ENCODE measurements around the gene IGF1. TPM values are rescaled to one million over a fixed set of nuclear protein-coding genes. Genes with fewer than 3 reads are reported as not detected.

The IGF1 gene
- total and polyA plus RNA-seq, 12 donors = 1.7 to 28.4 (median 16.5) TPM

GRCh38 chr12:102425109-102426039 lies 55.0 kb downstream of the IGF1 start:
- H3K36me3 ChIP-seq (replicated peaks in 1 of 2) = no peaks in the 10 kb centered on the region
- TF ChIP-seq CTCF (IDR thresholded peaks at IDR 0.05) = no peak
- TF ChIP-seq POLR2A (IDR thresholded peaks at IDR 0.05) = no peak
- no peaks in the 10 kb centered on the region for H3K27me3 ChIP-seq
- H3K27ac ChIP-seq = no peak overlapping the region
- no peak overlapping the region for H3K4me3 ChIP-seq
- DNase-seq = no peak
- WGBS, 4 donors = 44 to 54% (median 52%) methylated on average over 5 of the region's 5 CpGs
- H3K4me1 ChIP-seq (replicated peaks in 1 of 2) = no peaks in the 10 kb centered on the region
- intact Hi-C loops (cut with DNase I) = no loop called here
- no peaks in the 10 kb centered on the region for H3K9me3 ChIP-seq (replicated peaks in 1 of 3)

- Histone ChIP-seq H3K9me3 (replicated peaks in 1 of 3) (no peaks in the 10 kb centered on the region), H3K27me3 (no peaks in the 10 kb centered on the region), H3K36me3 (replicated peaks in 1 of 2) (no peaks in the 10 kb centered on the region), H3K4me1 (replicated peaks in 1 of 2) (no peaks in the 10 kb centered on the region), H3K27ac (no peak overlapping the region), H3K4me3 (no peak overlapping the region)
- TF ChIP-seq POLR2A (IDR thresholded peaks at IDR 0.05) (no peak), CTCF (IDR thresholded peaks at IDR 0.05) (no peak)
- intact Hi-C loops (cut with DNase I) = no loop called here
- no peak for DNase-seq
- 62 to 74% (median 70%) methylated on average over 3 of the region's 3 CpGs for WGBS, 4 donors
Observed at GRCh38 chr12:102423462-102423861, 56.9 kb downstream of the IGF1 start.

- Histone ChIP-seq H3K27me3 (no peaks in the 10 kb centered on the region), H3K4me3 (no peak overlapping the region), H3K9me3 (replicated peaks in 1 of 3) (no peaks in the 10 kb centered on the region), H3K27ac (no peak overlapping the region), H3K4me1 (replicated peaks in 1 of 2) (no peaks in the 10 kb centered on the region), H3K36me3 (replicated peaks in 1 of 2) (no peaks in the 10 kb centered on the region)
- 59 to 68% (median 65%) methylated on average over 5 of the region's 5 CpGs for WGBS, 4 donors
- intact Hi-C loops (cut with DNase I) = no loop called here
- no peak for DNase-seq
- TF ChIP-seq POLR2A (IDR thresholded peaks at IDR 0.05) (no peak), CTCF (IDR thresholded peaks at IDR 0.05) (no peak)
Observed at GRCh38 chr12:102421802-102422583, 58.4 kb downstream of the IGF1 start.

GRCh38 chr12:102419094-102419764 lies 61.1 kb downstream of the IGF1 start:
- Histone ChIP-seq H3K9me3 (replicated peaks in 1 of 3) (no peaks in the 10 kb centered on the region), H3K4me3 (no peak overlapping the region), H3K27ac (no peak overlapping the region), H3K4me1 (replicated peaks in 1 of 2) (no peaks in the 10 kb centered on the region), H3K27me3 (no peaks in the 10 kb centered on the region), H3K36me3 (replicated peaks in 1 of 2) (no peaks in the 10 kb centered on the region)
- DNase-seq = no peak
- TF ChIP-seq CTCF (IDR thresholded peaks at IDR 0.05) = no peak
- no peak for TF ChIP-seq POLR2A (IDR thresholded peaks at IDR 0.05)
- intact Hi-C loops (cut with DNase I) = no loop called here
- 80 to 90% (median 88%) methylated on average over 7 to 11 of the region's 11 CpGs for whole genome bisulfite sequencing, 4 donors

Data from adrenal gland (tissue), 12 donors.